PFSK-1 (cell line): ENCODE measurements around the gene PDPK1.

Experiments used
- FOXP2 ChIP-seq: optimal IDR thresholded peaks from 2 replicates; pipeline ENCODE3; 2011; ENCODE audit warnings: borderline replicate concordance, control low read depth, inconsistent platforms; ENCODE audit not compliant: insufficient read depth; ENCODE audit errors: extremely low read length, extremely low read depth
- POLR2AphosphoS5 ChIP-seq: IDR thresholded peaks from 2 replicates; pipeline ENCODE4 v1.6.1; 2012; ENCODE audit warnings: low read depth, mild to moderate bottlenecking, control low read depth, low read length, moderate library complexity
- SIN3A ChIP-seq: IDR thresholded peaks from 2 replicates; pipeline ENCODE4 v1.6.1; 2012; ENCODE audit warnings: mild to moderate bottlenecking, low read length, moderate library complexity, borderline replicate concordance; ENCODE audit not compliant: insufficient read depth
- TAF1 ChIP-seq: IDR thresholded peaks from 2 replicates; pipeline ENCODE4 v1.6.1; 2012; ENCODE audit warnings: low read length, control low read depth, borderline replicate concordance; ENCODE audit not compliant: insufficient read depth
- TF ChIP-seq, protein P1 (sequence below), 2 experiments: IDR thresholded peaks; 2 replicates each; pipeline versions ENCODE4 v1.6.1 to v1.8.0; 2011 to 2012; ENCODE audit warnings: low read depth in 2 of 2, low read length in 2 of 2, control low read depth in 1 of 2, inconsistent platforms in 1 of 2, mild to moderate bottlenecking in 1 of 2, moderate library complexity in 1 of 2; ENCODE audit not compliant: insufficient read depth in 1 of 2

Gene PDPK1

DNA sequence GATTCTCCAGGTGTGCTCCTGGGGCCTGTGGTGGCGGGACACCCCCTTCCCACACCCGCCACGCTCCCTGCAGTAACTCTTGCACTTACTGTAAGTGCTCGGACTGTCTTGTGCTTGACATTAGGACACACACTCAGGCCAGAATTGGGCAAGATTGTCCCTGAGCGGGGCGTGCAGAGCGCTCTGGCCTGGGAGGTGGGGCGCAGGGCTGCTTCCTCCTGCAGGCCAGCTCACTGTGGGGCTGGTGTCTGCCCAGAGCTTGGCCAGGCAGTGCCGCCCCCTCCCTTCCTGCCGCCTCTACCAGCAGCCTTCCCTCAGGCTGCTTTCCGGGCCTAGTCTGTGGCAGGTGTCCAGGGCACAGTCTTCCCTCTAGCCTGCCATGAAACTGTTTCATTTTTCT, 30.2 kb upstream of the PDPK1 start:
- TF ChIP-seq POLR2AphosphoS5: no peak
- TF ChIP-seq SIN3A: no peak
- no peak for TF ChIP-seq TAF1
- TF ChIP-seq, protein P1, sequence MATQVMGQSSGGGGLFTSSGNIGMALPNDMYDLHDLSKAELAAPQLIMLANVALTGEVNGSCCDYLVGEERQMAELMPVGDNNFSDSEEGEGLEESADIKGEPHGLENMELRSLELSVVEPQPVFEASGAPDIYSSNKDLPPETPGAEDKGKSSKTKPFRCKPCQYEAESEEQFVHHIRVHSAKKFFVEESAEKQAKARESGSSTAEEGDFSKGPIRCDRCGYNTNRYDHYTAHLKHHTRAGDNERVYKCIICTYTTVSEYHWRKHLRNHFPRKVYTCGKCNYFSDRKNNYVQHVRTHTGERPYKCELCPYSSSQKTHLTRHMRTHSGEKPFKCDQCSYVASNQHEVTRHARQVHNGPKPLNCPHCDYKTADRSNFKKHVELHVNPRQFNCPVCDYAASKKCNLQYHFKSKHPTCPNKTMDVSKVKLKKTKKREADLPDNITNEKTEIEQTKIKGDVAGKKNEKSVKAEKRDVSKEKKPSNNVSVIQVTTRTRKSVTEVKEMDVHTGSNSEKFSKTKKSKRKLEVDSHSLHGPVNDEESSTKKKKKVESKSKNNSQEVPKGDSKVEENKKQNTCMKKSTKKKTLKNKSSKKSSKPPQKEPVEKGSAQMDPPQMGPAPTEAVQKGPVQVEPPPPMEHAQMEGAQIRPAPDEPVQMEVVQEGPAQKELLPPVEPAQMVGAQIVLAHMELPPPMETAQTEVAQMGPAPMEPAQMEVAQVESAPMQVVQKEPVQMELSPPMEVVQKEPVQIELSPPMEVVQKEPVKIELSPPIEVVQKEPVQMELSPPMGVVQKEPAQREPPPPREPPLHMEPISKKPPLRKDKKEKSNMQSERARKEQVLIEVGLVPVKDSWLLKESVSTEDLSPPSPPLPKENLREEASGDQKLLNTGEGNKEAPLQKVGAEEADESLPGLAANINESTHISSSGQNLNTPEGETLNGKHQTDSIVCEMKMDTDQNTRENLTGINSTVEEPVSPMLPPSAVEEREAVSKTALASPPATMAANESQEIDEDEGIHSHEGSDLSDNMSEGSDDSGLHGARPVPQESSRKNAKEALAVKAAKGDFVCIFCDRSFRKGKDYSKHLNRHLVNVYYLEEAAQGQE (IDR thresholded peaks at IDR 0.05; ENCODE audit: insufficient read depth in 1 of 2, low read depth in 2 of 2, low read length in 2 of 2): no peak
- no peak for TF ChIP-seq FOXP2

DNA sequence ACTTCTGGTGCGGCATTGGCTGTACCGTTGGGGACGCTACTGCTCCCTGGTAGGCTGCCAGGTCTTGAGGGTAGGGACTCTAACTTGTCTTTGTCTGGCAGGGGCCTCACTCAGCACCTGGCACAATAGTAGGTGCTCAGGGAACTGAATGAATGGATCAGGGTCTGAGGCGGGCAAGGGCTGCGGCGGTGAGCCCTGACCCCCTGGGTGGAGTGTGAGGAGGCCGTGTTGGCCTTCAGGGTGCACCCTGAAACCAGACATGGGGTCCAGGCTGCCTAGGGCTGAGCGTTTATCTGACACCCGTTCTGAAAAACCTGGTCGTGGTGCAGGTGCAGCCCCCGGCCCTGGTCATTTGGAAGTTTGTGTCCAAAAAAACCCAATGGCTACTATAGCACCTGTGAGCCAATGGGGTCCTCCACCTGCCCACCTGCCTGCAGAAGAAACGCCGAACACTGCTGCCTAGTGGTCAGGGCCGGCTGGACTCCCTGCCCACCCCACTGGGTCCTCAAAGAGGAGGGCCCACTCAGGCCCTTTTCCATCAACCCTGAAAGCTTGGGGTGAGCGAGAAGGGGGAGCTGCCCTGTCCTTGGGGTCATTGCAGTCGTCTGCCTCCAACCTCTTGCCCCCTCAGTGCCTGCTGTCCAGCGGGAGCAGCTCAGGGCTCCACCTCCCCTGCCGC, 29.0 kb upstream of the PDPK1 start:
- TF ChIP-seq FOXP2: no peak
- no peak for TF ChIP-seq SIN3A
- TF ChIP-seq TAF1: no peak
- TF ChIP-seq POLR2AphosphoS5: no peak
- TF ChIP-seq, protein P1 (IDR thresholded peaks at IDR 0.05; ENCODE audit: insufficient read depth in 1 of 2, low read depth in 2 of 2, low read length in 2 of 2): no peak

DNA sequence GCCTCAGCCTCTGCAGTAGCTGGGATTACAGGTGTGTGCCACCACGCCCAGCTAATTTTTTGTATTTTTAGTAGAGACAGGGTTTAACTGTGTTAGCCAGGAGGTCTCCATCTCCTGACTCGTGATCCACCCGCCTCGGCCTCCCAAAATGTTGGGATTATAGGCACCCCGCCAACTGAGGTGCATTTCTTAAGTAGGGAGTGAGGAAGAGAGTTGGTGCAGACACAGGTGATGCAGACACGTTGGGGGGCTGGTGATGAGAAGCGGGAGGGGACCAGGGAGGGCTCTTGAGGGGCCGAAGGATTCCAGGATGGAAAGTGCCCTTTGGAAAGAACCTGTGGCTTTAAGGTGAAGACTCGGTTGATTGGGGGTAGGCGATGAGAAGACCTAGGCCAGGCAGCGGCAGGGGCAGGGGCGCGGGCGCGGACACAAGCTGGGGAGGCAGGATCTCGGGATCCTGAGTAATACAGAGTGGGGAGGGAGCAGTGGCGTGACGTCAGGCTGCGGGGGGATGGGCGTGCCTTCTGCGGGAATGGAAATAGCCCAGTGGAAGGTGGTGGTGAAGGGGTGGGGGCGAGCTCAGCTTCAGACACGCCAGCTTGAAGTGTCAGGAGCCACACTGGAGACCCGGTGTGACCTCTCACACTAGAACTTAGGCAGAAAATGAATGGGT, 26.6 kb upstream of the PDPK1 start:
- no peak for TF ChIP-seq SIN3A
- TF ChIP-seq POLR2AphosphoS5: no peak
- TF ChIP-seq, protein P1 (IDR thresholded peaks at IDR 0.05; ENCODE audit: insufficient read depth in 1 of 2, low read depth in 2 of 2, low read length in 2 of 2): no peak
- no peak for TF ChIP-seq FOXP2
- no peak for TF ChIP-seq TAF1

DNA sequence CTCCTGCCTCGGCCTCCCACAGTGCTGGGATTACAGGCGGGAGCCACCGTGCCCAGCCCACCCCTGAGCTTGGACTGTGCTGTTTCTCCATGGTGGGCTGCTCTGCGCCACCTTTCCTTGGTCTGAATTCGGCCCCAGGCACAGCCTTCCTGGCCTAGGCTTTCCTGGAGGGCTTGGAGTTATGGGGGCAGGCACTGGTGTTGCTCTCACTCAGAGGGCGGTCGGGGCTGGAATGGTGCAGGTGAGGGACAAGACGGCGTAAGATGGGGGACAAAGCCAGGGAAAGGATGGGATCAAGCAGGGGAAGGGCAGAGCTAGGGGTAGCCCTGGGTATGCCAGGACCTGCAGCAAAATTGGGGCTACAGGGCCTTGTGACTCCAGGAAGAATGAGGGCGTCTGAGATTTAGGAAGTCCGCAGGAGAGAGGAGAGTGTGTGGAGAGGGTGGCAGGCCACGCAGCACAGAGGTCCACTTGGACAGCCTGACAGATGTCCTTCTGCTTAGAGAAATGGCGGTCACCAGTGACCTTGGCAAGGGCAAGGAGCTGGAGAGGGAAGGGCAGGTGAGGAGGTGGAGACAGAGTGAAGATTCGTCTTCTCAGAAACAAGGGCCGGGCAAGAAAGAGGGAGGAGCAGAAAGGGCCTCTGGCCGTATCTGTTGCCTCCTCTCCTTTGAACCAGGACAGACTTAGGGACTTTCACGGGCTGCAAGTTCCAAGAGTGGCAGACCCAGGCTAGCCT, 25.7 kb upstream of the PDPK1 start:
- TF ChIP-seq TAF1: no peak
- TF ChIP-seq SIN3A: no peak
- TF ChIP-seq, protein P1 (IDR thresholded peaks at IDR 0.05; ENCODE audit: insufficient read depth in 1 of 2, low read depth in 2 of 2, low read length in 2 of 2): no peak
- TF ChIP-seq POLR2AphosphoS5: no peak
- TF ChIP-seq FOXP2: no peak
